Activated naive CD8-positive, alpha-beta T cell treated with anti-CD3 and anti-CD28 coated beads, Interleukin-2, amount 50 U/mL, for 16 hours (primary cell): Measurements from ENCODE around the gene DUSP8.
"Not testable (repeated sequence)": the region's sequence is repeated elsewhere in the genome, so short reads cannot be mapped to it uniquely, and the experiment has no call there.

Source experiments
- DNase-seq: peaks from one replicate; pipeline ENCODE4 v3.0.0-alpha.2; 2020; ENCODE audit warnings: low read depth, low spot score

The DUSP8 gene

GRCh38 chr11:1572197-1573076 lies at the start of gene DUSP8:
TSS of gene DUSP8 (minus strand) at chr11:1572271. CDS start at chr11:1565826, 6,445 bp downstream.
- peak; percentile 83 for DNase-seq

DNA sequence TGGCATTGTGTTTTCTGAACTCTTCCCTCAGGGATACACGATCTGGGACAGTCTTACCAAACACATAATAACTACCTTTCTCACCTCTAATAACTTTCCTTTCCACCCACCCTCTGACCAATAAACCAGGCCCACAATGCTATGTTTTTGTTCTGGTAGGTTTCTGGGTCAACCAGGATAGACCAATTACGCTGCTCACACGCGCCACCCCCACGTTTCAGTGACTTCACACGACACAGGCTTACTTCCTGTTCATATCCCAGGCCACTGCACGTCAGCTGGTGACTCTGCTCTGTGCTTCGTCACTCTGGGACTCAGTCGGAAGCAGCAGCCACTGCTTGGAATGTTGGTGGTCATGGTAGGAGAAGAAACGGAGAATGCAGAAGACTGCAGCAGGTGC lies 47.4 kb upstream of the DUSP8 start:
- no peak for DNase-seq

DNA sequence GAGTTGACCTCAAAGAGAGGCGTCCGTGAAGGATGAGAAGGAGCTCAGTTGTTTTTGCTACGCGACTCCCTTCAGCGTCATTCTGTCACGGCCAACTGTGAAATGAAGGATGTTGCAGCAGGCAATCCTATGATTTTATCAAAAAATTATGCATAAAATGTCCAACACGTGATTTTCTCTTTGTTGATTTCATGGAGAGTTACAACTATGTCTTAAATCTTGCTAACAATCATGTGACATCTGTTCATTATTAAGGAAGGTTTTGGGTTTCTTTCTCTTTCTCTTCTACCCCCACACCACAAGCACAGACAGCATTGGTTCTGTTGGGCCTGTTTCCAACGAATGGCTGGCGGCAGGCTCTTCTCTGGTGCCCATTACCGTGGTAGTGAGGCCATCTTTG lies 46.2 kb upstream of the DUSP8 start:
- DNase-seq = no peak

GRCh38 chr11:1608363-1608762 lies 36.3 kb upstream of the DUSP8 start, which contains the start of gene KRTAP5-3:
TSS of gene KRTAP5-3 (minus strand) at chr11:1608463. CDS start at chr11:1608385, 78 bp downstream.
- no peak for DNase-seq

GRCh38 chr11:1607901-1608300 lies 35.8 kb upstream of the DUSP8 start:
- DNase-seq = not testable (repeated sequence)

DNA sequence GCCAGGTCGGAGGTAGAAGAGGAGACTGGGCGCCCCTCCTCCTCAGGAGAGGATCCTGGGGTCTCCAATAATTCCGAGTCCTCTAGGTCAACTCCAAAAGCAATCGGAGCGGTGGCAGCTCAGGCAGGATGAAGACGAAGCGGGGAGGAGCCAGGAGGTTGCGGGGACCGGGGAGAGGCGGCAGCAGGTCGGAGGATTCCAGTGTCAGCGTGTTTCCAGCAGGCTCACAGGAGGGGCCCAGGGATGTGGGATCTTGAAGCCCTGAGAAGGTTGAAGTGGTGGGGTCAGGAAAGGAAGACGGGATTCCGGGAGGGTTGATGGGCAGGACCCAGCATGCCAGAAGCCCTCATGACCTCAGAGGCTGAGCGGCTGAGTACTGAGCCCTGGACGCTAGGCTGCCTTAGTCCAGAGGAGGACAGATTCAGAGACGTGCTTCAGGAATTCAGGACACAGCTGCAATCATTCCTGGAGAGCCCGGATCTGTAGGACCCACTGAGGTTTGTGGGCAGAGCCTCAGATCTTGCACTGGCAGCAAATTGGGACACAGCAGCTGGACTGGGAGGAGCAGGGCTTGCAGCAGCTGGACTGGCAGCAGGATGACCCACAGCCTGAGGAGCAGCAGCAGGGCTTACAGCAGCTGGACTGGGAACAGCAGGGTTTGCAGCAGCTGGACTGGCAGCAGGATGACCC lies 35.2 kb upstream of the DUSP8 start:
- not testable (repeated sequence) for DNase-seq

GRCh38 chr11:1605923-1606322 lies 33.9 kb upstream of the DUSP8 start:
- DNase-seq = not testable (repeated sequence)

DNA sequence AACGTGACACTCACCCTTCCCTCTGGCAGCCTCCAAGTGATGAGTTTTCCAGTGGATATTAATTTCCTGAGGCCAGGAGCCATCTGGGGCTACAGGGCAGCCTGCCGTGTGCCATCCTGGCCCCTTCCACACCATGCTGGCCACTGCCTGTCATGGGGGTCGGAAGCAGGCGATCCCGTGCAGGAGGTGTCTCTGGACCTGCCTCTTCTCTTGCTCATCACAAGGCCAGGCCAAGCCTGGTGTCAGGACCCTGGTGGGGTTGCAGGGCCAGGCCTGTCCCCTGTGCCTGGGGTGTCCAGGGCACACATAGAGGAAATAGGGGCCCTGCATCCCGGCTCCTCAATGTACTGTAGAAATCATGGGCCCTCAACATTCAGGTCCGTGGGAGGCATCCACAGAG lies 32.6 kb upstream of the DUSP8 start:
- no peak for DNase-seq

DNA sequence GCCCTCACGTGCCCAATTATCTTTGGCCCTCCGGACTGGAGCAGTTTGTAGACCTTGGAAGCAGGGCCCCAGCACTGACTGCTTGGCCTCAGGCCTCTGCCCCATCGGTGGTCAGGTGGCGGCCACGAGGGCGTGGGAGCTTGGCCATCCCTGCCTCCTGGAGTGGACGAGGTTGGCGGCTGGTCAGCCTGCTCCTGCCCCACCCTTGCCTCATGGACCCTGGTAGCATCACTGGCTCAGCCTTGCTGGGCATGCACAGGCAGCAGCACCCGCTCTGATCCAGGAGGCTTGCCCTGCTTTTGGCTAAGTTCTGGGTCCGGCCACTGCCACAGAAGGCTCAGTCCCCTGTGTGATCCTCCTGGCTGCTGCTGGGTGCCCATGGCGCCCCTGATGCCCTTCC lies 32.1 kb upstream of the DUSP8 start:
- DNase-seq = no peak

GRCh38 chr11:1603629-1604028 lies 31.6 kb upstream of the DUSP8 start:
- DNase-seq = no peak

DNA sequence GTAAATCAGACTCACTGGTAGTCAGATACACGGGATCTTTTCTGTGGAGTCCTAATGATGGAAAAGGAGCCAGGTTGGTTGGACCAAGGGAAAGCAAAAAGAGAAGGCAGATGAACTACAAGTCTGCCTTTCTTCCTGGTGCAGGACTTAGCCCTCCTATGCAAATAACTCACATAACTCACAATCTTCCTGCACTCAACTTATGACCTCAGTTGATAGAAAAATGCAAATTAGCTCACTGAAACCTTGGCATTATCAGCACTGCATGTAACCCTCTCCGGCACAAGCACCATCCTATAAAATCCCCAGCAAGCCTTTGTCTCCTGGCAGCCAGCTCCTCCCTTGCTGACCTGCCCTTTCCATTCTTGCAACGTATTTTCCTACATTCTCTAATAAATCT lies 29.6 kb upstream of the DUSP8 start:
- not testable (repeated sequence) for DNase-seq

DNA sequence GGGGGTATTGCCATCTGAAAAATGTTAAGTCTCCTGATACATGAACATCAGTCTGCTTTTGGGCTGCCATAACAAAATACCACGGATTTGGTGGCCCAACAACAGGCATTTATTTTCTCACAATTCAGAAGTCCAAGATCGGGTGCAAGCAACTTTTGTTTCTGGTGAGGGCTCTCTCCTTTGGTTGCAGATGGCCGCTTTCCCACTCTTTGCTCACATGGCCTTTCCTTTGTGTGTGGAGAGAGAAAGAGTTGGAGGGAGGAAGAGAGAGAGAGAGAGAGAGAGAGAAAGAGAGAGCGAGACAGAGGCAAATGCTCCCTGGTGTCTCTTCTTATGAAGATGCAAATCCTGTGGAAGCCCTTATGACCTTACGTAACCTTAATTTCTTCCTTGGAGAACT lies 28.6 kb upstream of the DUSP8 start:
- DNase-seq = no peak

GRCh38 chr11:1598816-1599215 lies 26.7 kb upstream of the DUSP8 start:
- no peak for DNase-seq

DNA sequence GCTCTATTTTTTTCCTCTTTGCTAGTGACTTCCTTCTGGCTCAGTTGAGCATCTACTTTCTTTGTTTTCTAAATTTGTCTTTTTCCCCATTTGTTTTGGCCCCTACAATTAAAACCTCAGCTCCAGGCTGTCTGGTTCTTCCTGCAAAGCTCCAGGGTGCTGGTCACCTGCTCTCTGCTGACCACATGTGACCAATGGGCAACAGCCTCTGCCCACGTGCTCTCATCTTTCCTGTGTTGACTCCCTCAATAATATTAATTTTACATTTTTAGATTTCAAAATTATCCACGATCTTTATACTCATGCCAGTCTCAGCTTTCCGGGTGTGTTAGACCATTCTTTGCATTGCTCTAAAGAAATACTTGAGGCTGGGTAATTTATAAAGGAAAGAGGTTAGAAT lies 26.3 kb upstream of the DUSP8 start:
- not testable (repeated sequence) for DNase-seq

DNA sequence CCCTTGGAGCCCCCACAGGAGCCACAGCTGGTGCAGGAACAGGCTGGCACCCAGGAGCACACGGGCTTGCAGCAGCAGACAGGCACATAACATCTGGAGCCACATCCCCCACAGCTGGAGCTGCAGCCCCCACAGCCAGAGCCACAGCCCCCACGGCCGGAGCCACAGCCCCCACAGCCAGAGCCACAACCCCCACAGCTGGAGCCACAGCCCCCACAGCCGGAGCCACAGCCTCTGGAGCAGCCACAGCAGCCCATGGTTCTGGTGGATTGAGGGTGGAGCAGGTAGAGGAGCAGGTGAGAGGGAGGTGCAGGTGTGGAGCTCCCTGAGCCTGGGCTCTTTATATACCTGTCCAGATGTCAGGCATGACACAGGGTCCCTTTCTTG lies 25.9 kb upstream of the DUSP8 start, which contains the start of gene KRTAP5-2:
TSS of gene KRTAP5-2 (minus strand) at position 301 of the 387 bp plus-strand sequence. CDS start at position 257, 44 bp downstream.
- DNase-seq = no peak

GRCh38 chr11:1597331-1597993 lies 25.4 kb upstream of the DUSP8 start:
- DNase-seq = no peak

GRCh38 chr11:1596576-1597121 lies 24.6 kb upstream of the DUSP8 start:
- not testable (repeated sequence) for DNase-seq

GRCh38 chr11:1595994-1596575 lies 24.0 kb upstream of the DUSP8 start:
- DNase-seq = not testable (repeated sequence)

GRCh38 chr11:1592628-1593027 lies 20.6 kb upstream of the DUSP8 start:
- no peak for DNase-seq

DNA sequence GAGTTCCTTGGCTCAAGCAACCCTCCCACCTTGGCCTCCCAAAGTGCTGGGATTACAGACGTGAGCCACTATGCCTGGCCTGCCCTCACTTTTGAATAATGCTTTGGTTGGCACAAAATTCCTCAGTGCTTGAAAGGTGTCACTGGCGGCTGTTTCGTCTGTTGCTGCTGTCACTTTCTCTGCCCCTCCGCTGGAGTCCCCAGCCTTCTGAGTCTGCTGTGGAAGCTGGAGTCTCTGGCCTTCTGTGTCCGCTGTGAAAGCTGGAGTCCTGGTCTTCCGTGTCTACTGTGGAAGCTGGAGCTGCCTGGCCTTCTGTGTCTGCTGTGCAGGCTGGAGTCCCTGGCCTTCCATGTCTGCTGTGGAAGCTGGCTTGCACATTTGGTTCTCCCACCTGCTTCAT lies 17.9 kb upstream of the DUSP8 start:
- no peak for DNase-seq

GRCh38 chr11:1589191-1589963 lies 17.3 kb upstream of the DUSP8 start:
- not testable (repeated sequence) for DNase-seq
